ENCODE data around the gene GALNT10. TPM values are rescaled to one million over a fixed set of nuclear protein-coding genes. Genes with fewer than 3 reads are reported as not detected.

Gene GALNT10
- total RNA-seq, 2 experiments from 2014 or later: 12.9 to 15.2 TPM

DNA sequence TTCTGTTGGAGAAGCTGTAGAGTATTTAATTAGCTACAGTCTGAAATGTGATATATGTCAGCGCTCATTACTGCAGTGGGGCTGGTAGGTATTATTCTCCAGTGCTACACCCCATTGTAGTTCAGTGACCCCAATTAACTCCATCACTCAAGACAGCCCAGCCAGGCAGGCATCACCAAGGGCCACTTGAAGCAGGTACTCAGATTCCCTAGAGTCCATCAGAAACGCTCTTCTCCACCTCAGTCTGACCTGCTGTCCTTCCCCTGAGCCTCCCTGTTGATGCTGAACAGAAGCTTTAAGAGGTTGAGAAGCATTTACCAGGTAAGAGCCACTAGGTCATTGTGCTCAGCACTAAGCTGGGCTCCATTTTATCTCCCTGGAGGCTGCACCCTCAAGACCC, 71.8 kb downstream of the GALNT10 start:
- POLR2A ChIA-PET: no interaction called here
- H3K36me3 Mint-ChIP-seq (ENCODE audit: low read depth): peaks cover 3% of the 10 kb centered on the region
- no peaks in the 10 kb centered on the region for H3K27me3 Mint-ChIP-seq
- peaks cover 6% of the 10 kb centered on the region for H3K4me1 Mint-ChIP-seq (ENCODE audit: low read depth)
- intact Hi-C loops (cut with micrococcal nuclease): no loop called here
- DNase-seq (no peak), ATAC-seq (no peak)
- CTCF ChIA-PET: no interaction called here
- no peak overlapping the region for H3K4me3 Mint-ChIP-seq
- no peaks in the 10 kb centered on the region for H3K9me3 Mint-ChIP-seq
- TF ChIP-seq, protein P1, sequence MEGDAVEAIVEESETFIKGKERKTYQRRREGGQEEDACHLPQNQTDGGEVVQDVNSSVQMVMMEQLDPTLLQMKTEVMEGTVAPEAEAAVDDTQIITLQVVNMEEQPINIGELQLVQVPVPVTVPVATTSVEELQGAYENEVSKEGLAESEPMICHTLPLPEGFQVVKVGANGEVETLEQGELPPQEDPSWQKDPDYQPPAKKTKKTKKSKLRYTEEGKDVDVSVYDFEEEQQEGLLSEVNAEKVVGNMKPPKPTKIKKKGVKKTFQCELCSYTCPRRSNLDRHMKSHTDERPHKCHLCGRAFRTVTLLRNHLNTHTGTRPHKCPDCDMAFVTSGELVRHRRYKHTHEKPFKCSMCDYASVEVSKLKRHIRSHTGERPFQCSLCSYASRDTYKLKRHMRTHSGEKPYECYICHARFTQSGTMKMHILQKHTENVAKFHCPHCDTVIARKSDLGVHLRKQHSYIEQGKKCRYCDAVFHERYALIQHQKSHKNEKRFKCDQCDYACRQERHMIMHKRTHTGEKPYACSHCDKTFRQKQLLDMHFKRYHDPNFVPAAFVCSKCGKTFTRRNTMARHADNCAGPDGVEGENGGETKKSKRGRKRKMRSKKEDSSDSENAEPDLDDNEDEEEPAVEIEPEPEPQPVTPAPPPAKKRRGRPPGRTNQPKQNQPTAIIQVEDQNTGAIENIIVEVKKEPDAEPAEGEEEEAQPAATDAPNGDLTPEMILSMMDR (IDR thresholded peaks at IDR 0.05): no peak
- H3K27ac Mint-ChIP-seq: no peak overlapping the region

DNA sequence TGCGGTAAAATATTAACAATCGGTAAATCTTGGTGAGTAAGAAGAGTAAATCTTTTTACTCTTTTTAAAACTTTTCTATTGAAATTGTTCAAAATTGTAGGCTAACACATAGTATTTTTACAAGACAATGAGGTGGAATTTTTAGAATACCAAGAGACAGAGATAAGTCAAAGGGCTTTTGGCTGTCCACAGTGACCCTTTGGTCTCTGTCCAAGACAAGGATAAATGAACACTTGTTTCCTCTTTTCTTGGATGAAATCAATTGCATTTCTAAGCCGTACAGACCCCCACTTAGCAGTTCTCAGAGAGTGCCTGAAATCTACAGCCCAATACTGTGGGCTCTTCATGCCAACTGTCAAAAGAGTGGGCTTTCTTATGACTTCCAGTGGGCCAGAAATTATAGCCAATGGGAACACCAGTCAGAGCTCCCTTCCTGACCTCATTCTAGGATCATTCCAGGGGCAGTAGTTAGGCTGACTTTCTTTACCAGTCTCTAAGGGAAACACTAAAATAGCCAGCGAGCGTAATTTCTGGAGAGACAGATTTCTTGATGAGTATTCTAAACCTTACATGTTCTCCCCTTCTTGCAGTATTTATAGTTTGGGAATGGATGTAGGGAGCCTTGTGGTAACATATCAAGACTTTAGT, 74.1 kb downstream of the GALNT10 start:
- intact Hi-C loops (cut with micrococcal nuclease): no loop called here
- TF ChIP-seq, protein P1 (IDR thresholded peaks at IDR 0.05): no peak

DNA sequence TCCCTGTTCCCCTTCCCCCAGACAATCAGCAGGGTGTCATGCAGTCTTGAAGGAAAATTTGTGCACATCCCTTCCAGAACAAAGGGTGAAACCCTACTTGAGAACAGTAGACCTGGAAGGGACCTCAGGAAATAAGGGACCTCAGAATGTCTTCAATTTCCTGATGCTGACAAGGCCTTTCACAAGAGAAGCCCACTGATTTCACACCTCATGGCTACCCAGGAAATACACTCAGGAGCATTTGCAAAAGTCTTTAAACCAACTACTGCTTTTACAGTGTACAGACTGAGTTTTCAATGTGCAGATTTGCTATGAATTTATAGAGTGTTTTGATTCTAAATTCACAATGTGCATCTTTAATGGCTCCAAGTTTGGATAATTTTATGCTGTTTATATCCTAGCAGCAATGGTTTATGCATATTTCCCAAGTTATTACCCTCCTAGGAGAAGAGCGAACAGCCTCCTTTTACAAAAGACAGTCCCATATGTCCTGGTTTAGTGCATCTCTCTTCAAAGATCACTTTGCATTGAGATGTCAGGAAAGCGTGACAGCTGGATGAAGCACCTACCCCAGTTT, 74.8 kb downstream of the GALNT10 start:
- TF ChIP-seq, protein P1 (IDR thresholded peaks at IDR 0.05): no peak
- intact Hi-C loops (cut with micrococcal nuclease): no loop called here
- no peak for ATAC-seq
- H3K9me3 Mint-ChIP-seq: no peaks in the 10 kb centered on the region
- POLR2A ChIA-PET: interaction anchor here (0.6 kb wide), 2 partner anchors 29 to 60 kb away, joined by 3 read pairs; no protein-coding TSS in a partner anchor
- peaks cover 3% of the 10 kb centered on the region for H3K36me3 Mint-ChIP-seq (ENCODE audit: low read depth)
- no peak for DNase-seq
- no peak overlapping the region for H3K27ac Mint-ChIP-seq
- no peak overlapping the region for H3K4me3 Mint-ChIP-seq
- H3K4me1 Mint-ChIP-seq (ENCODE audit: low read depth): peaks cover 6% of the 10 kb centered on the region
- CTCF ChIA-PET: no interaction called here
- no peaks in the 10 kb centered on the region for H3K27me3 Mint-ChIP-seq

More for the DNA sequence above, 74.1 kb downstream of the GALNT10 start:
- H3K27me3 Mint-ChIP-seq: no peaks in the 10 kb centered on the region
- ChIA-PET CTCF (no interaction called here), POLR2A (no interaction called here)
- DNase-seq: no peak
- H3K27ac Mint-ChIP-seq: no peak overlapping the region
- H3K36me3 Mint-ChIP-seq (ENCODE audit: low read depth): peaks cover 3% of the 10 kb centered on the region
- H3K4me1 Mint-ChIP-seq (ENCODE audit: low read depth): peaks cover 6% of the 10 kb centered on the region
- no peak overlapping the region for H3K4me3 Mint-ChIP-seq
- no peak for ATAC-seq
- no peaks in the 10 kb centered on the region for H3K9me3 Mint-ChIP-seq

DNA sequence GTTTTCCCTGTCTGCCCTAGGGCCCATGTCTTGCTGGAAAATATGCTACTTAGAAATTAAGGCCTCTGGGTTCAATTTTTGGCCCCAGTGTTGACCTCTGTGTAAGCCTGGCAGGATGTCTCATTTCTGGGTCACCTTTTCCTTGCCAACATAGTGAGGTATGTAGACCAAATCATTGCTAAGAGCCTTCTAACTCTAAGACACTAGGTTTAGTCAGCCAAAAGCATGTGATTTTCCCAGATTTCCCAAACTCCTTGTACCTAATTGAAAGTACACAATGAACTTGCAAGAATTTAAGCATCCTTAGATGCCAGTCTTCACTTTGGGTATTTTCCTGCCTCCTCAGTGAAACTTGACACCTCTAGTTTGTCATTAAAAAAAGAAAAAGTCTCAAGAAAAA, 77.0 kb downstream of the GALNT10 start:
- DNase-seq (no peak), ATAC-seq (no peak)
- Mint-ChIP-seq H3K27ac (no peak overlapping the region), H3K4me1 (ENCODE audit: low read depth) (peaks cover 15% of the 10 kb centered on the region), H3K9me3 (no peaks in the 10 kb centered on the region), H3K27me3 (no peaks in the 10 kb centered on the region), H3K36me3 (ENCODE audit: low read depth) (no peaks in the 10 kb centered on the region), H3K4me3 (no peak overlapping the region)
- ChIA-PET CTCF (interaction anchor here (1.4 kb wide), 1 partner anchor 138 kb away, joined by 4 read pairs; no protein-coding TSS in a partner anchor), POLR2A (no interaction called here)
- intact Hi-C loops (cut with micrococcal nuclease): no loop called here
- TF ChIP-seq, protein P1 (IDR thresholded peaks at IDR 0.05): no peak

DNA sequence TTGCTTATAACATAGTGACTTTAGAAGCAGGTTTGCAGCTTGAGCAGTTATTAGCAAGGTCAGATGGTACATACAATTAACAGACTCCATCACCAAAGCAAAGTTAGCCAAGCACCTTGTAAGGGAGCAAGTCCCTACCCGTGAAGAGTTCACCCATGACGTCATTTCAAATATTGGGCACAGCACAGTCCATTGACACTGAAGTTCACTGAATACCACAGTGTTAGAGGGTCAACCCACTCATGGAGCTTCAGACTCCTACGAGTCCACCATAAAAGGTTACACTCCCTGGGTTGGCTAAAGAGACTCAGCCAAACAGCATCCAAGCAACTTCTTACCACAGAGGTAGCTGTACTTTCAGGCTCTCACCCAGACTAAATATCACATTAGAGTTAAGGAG, 77.5 kb downstream of the GALNT10 start:
- Mint-ChIP-seq H3K27me3 (no peaks in the 10 kb centered on the region), H3K4me1 (ENCODE audit: low read depth) (peaks cover 20% of the 10 kb centered on the region), H3K36me3 (ENCODE audit: low read depth) (no peaks in the 10 kb centered on the region), H3K27ac (no peak overlapping the region), H3K4me3 (no peak overlapping the region), H3K9me3 (no peaks in the 10 kb centered on the region)
- DNase-seq (no peak), ATAC-seq (no peak)
- POLR2A ChIA-PET: no interaction called here
- intact Hi-C loops (cut with micrococcal nuclease): no loop called here
- TF ChIP-seq, protein P1 (IDR thresholded peaks at IDR 0.05): no peak
- CTCF ChIA-PET: interaction anchor here (1.4 kb wide), 1 partner anchor 137 kb away, joined by 4 read pairs; no protein-coding TSS in a partner anchor

Data from activated CD8-positive, alpha-beta T cell treated with anti-CD3 and anti-CD28 coated beads for 36 hours (primary cell).